DMS53 treated with DMSO at 0.1 percent for 48 hours (cell line): ENCODE measurements around the gene MECP2.
A peak's percentile ranks its signal among the peaks of the same experiment; 100 is the strongest.

Source experiments
- DNase-seq: peaks from one replicate; lab custom pipeline; 2025; ENCODE audit not compliant: unreplicated experiment; lab: John Stamatoyannopoulos, UW

The MECP2 gene

GRCh38 chrX:154038656-154039055 is 58.9 kb downstream of the MECP2 start:
- no peak for DNase-seq

DNA sequence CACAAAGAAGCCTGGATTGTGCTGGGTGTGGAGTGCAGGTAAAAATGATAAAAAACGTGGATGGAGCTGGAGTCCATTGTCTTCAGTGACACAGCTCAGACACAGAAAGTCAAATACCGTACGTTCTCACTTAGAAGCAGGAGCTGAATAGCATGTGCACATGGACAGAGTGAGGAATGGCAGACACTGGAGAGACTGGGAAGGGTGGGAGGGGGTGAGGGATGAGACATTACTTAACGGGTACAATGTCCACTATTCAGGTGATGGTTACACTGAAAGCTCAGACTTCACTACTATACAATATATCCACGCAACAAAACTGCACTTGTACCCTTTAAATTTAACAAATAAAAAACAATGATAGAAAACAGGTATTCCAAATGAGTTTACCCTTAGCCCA is 59.8 kb downstream of the MECP2 start:
- DNase-seq: no peak

GRCh38 chrX:154036513-154036912 is 61.0 kb downstream of the MECP2 start:
- DNase-seq: no peak

GRCh38 chrX:154033848-154034247 is 63.7 kb downstream of the MECP2 start:
- no peak for DNase-seq

- no peak for DNase-seq
Observed at GRCh38 chrX:154032653-154033052, 64.9 kb downstream of the MECP2 start.

DNA sequence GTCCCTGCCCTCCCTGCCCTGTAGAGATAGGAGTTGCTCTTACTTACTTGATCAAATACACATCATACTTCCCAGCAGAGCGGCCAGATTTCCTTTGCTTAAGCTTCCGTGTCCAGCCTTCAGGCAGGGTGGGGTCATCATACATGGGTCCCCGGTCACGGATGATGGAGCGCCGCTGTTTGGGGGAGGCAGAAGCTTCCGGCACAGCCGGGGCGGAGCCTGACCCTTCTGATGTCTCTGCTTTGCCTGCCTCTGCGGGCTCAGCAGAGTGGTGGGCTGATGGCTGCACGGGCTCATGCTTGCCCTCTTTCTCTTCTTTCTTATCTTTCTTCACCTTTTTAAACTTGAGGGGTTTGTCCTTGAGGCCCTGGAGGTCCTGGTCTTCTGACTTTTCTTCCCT is 65.4 kb downstream of the MECP2 start:
- no peak for DNase-seq

DNA sequence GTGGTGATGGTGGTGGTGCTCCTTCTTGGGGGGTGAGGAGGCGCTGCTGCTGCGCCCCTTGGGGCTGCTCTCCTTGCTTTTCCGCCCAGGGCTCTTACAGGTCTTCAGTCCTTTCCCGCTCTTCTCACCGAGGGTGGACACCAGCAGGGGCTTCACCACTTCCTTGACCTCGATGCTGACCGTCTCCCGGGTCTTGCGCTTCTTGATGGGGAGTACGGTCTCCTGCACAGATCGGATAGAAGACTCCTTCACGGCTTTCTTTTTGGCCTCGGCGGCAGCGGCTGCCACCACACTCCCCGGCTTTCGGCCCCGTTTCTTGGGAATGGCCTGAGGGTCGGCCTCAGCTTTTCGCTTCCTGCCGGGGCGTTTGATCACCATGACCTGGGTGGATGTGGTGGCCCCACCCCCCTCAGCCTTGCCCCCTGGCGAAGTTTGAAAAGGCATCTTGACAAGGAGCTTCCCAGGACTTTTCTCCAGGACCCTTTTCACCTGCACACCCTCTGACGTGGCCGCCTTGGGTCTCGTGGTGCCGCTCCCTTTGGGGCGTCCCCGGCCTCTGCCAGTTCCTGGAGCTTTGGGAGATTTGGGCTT is 66.7 kb downstream of the MECP2 start:
- no peak for DNase-seq

DNA sequence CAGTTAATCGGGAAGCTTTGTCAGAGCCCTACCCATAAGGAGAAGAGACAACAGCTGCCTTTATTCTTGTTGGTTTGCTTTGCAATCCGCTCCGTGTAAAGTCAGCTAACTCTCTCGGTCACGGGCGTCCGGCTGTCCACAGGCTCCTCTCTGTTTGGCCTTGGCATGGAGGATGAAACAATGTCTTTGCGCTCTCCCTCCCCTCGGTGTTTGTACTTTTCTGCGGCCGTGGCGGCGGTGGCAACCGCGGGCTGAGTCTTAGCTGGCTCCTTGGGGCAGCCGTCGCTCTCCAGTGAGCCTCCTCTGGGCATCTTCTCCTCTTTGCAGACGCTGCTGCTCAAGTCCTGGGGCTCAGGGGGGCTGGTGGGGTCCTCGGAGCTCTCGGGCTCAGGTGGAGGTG is 67.3 kb downstream of the MECP2 start:
- DNase-seq: no peak

DNA sequence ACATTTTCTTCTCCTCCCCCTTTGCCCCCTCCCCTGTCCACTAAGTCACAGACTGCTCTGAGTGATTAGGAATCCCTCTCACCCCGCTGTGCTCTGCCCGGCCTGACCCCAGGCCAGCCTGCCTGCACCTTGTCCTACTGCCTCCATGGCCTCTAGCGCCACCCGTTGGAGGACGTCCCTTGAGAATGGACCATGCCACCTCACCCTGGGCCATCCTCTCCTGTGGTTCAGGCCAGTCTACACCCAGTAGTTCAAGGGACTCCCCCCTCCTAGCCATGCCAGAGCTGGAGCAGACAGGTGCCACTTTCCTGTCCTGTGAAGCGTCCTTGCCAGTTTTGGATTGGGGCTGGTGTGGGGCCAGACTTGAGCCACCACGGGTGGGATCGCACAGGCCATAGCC is 68.1 kb downstream of the MECP2 start:
- DNase-seq: no peak

- no peak for DNase-seq
Observed at GRCh38 chrX:154028502-154029184, 68.9 kb downstream of the MECP2 start.

- DNase-seq: no peak
Observed at GRCh38 chrX:154027986-154028385, 69.5 kb downstream of the MECP2 start.

GRCh38 chrX:154027022-154027402 is 70.5 kb downstream of the MECP2 start:
- no peak for DNase-seq

GRCh38 chrX:154026136-154027021 is 71.1 kb downstream of the MECP2 start:
- no peak for DNase-seq

DNA sequence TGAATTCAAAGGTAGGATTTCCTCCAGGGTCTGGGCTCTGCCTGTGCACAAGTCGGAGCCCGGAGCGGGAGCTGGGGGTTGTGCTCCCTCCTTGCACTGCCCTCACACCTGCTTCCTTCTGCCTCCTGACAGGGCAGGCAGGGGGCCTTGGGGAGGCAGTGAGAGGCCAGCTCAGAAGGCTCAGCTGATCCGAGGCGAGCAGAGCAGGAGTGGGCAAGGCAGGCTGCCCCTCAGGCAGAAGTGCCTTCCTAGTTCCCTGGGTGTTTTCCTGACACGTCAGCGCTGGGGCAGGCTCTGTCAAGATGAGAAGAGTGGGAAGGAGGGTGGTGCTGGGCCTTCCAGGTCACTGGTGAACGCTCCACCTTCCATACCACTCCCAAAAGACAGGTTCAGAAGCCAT is 72.3 kb downstream of the MECP2 start:
- no peak for DNase-seq

GRCh38 chrX:154024271-154024670 is 73.2 kb downstream of the MECP2 start:
- DNase-seq: no peak

- DNase-seq: no peak
Observed at GRCh38 chrX:154023276-154024000, 74.1 kb downstream of the MECP2 start.

DNA sequence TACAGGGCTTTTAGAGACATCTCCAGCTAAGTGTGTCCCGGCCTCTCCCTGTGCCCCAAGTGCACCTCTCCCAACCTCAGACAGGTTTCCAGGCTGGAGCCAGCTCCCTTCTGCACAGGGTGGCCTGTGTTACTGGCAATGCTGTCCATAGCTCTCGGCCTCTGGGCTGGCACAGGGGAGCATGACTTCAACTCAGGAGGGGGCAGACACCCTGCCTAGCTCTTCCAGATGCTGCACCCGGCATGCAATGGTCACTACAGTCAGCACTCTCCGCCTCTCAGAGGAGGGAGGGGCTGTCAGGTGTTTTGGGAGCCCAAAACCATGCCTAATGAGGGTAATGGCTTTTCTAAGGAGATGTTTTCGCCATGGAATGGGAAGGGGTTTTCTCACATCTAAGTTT is 75.4 kb downstream of the MECP2 start:
- DNase-seq: no peak

- DNase-seq: no peak
Observed at GRCh38 chrX:154021131-154021611, 76.3 kb downstream of the MECP2 start.

DNA sequence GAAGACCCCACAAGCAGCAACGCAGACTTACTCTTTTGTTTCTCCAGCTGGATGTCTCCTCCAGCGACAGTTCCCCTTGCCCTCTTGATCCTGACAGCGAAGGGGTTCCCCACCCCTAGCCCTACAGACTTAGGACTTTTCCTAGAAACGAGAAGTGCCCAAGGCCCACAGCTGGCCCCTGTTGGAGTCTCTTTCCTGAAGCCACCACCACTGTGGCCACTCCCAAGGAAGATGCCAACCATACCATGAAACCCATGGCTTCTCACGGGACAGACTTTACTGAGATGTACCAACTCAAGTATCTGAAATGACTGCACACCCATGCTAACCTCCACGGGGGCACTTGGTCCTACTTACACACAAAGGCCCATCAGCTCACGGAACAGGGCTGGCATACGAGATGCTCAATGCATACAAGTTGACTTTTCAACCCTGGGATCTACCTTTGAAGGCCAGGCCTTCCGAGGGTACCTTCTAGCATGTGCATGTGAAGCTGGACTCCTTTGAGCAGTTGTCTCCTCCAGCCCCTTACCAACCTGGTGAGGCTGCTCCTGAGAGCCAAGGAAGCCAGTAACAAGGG is 76.9 kb downstream of the MECP2 start:
- DNase-seq: no peak

GRCh38 chrX:154019633-154020528 is 77.6 kb downstream of the MECP2 start, which contains the start of gene IRAK1:
Gene IRAK1 (minus strand): TSS chrX:154019902. CDS start chrX:154019812, 90 bp downstream.
- DNase-seq: peak; percentile 21
